ENCODE results near the gene GPR161. TPM values are rescaled to one million over a fixed set of nuclear protein-coding genes. Genes with fewer than 3 reads are reported as not detected.
A peak's percentile ranks its signal among the peaks of the same experiment; 100 is the strongest.

The GPR161 gene
- total and polyA plus RNA-seq, 10 of the 15 experiments (the other 5 are each of a cell fraction or from before 2014, with no cell fraction given): 0.07 to 0.49 (median 0.34) TPM; not detected in 2

- DNase-seq (ENCODE audit: low read depth, low spot score) (no peak), FAIRE-seq (no peak), ATAC-seq (peak; percentile 42)
- H3K4me2 ChIP-seq (ENCODE audit: control insufficient read depth, insufficient read depth): peak overlapping the region; percentile 89
- RAD21 ChIA-PET (ENCODE audit: unreplicated experiment): interaction anchor here (1.1 to 1.8 kb wide), 4 partner anchors 47 to 251 kb away, joined by 3 to 13 read pairs (median 4); partner anchors contain the start of gene SFT2D2
- H2AFZ ChIP-seq (ENCODE audit: control insufficient read depth, low read depth, low read length): peak overlapping the region; percentile 97
- no peaks in the 10 kb centered on the region; the same call in 2 of the 3 replicates for H3K9me3 ChIP-seq (replicated peaks; ENCODE audit: control insufficient read depth, insufficient read depth, low read length)
- peaks cover 36% of the 10 kb centered on the region for H3K79me2 ChIP-seq (ENCODE audit: control insufficient read depth, insufficient read depth, low read length)
- in situ Hi-C loops (cut with MboI): no loop called here
- H3K4me3 ChIP-seq: peak overlapping the region; percentile 91
- WGBS (ENCODE audit: insufficient coverage, insufficient replicate concordance, low lambda C conversion rate, missing lambda C conversion rate): 4% methylated on average over 20 of the region's 20 CpGs
- H4K20me1 ChIP-seq (ENCODE audit: control insufficient read depth, insufficient read depth): no peaks in the 10 kb centered on the region
- no peaks in the 10 kb centered on the region for H3K27me3 ChIP-seq (replicated peaks in 1 of 2; ENCODE audit: control insufficient read depth in 2 of 2, insufficient read depth in 2 of 2, low read length in 1 of 2)
- intact Hi-C loops (cut with micrococcal nuclease; ENCODE audit: unreplicated experiment): loop anchor here (2.0 to 10.0 kb wide), 2 partner anchors 47 to 245 kb away; partner anchors contain the start of genes DCAF6, MPC2 and SFT2D2
- SMC1A ChIA-PET (ENCODE audit: uncharacterized antibody, unreplicated experiment): interaction anchor here (0.8 to 2.1 kb wide), 9 partner anchors 9 to 66 kb away, joined by 3 to 10 read pairs (median 4); no protein-coding TSS in a partner anchor
- POLR2A ChIA-PET: interaction anchor here (0.6 to 3.4 kb wide), 8 partner anchors 8 to 163 kb away, joined by 3 to 21 read pairs (median 4); partner anchors contain the start of gene SFT2D2
- H3K27ac ChIP-seq (ENCODE audit: control insufficient read depth, insufficient read depth): peak overlapping the region; percentile 95
- H3K9ac ChIP-seq (ENCODE audit: control insufficient read depth, insufficient read depth, low read length): peak overlapping the region; percentile 94
- CTCF ChIA-PET: interaction anchor here (1.0 to 2.1 kb wide), 8 partner anchors 9 to 163 kb away, joined by 3 to 13 read pairs (median 4); partner anchors contain the start of gene SFT2D2
- BruUV-seq (replicated peaks): no TSS peak
- H3K4me1 ChIP-seq (ENCODE audit: control insufficient read depth, insufficient read depth, low read length): no peaks in the 10 kb centered on the region; the same call in 1 of the 2 replicates
- H3K36me3 ChIP-seq (ENCODE audit: control insufficient read depth in 2 of 2, insufficient read depth in 2 of 2, low read length in 1 of 2): no peaks in the 10 kb centered on the region
- TF ChIP-seq ZNF207 (IDR thresholded peaks at IDR 0.05; ENCODE audit: borderline replicate concordance) (no peak), E4F1 (IDR thresholded peaks at IDR 0.05; ENCODE audit: borderline replicate concordance, partially characterized antibody) (no peak), HSF1 (IDR thresholded peaks at IDR 0.05; ENCODE audit: low read depth, low read length) (no peak), BCL3 (IDR thresholded peaks at IDR 0.05; ENCODE audit: borderline replicate concordance, insufficient read depth, low read depth, low read length, poor library complexity, severe bottlenecking) (no peak), HDAC6 (IDR thresholded peaks at IDR 0.05; ENCODE audit: unreplicated experiment) (no peak), SMC3 (IDR thresholded peaks at IDR 0.05; ENCODE audit: borderline replicate concordance, low read length) (no peak), ZNF24 (IDR thresholded peaks at IDR 0.05) (no peak), CBX3 (IDR thresholded peaks at IDR 0.05; ENCODE audit: borderline replicate concordance, low read depth) (no peak), TAF1 (IDR thresholded peaks at IDR 0.05; ENCODE audit: borderline replicate concordance, low read depth, low read length) (0 out of 2 replicates have a peak, but pooled peaks have one; percentile 32), TBL1XR1 (IDR thresholded peaks at IDR 0.05; ENCODE audit: low read depth, low read length) (no peak), YBX1 (IDR thresholded peaks at IDR 0.05) (no peak), MLLT1 (IDR thresholded peaks at IDR 0.05) (no peak), RCOR1 (conservative IDR thresholded peaks at IDR 0.05; ENCODE audit: low read depth, low read length) (no peak), HDAC2 (IDR thresholded peaks at IDR 0.05) (no peak), BHLHE40 (IDR thresholded peaks at IDR 0.05; ENCODE audit: borderline replicate concordance in 1 of 2, low read depth in 2 of 2, low read length in 1 of 2) (peak; percentile 58 to 71; a peak in 3 of 4 replicates)
Observed at GRCh38 chr1:168179438-168180147, 42.9 kb upstream of the GPR161 start.
